C4-2B (cell line): Measurements from ENCODE around the gene SIRPG.

Source experiments
- CTCF ChIP-seq: fragments of 450-650 bp; conservative IDR thresholded peaks from 2 replicates; pipeline ENCODE4 v1.5.1; 2017; ENCODE audit warnings: mild to moderate bottlenecking
- ZFX ChIP-seq: fragments of 450-650 bp; IDR thresholded peaks from 2 replicates; pipeline ENCODE4 v1.6.1; 2017

GRCh38 chr20:1689721-1690120, 32.1 kb upstream of the SIRPG start:
- no peak for TF ChIP-seq CTCF
- TF ChIP-seq ZFX = no peak
